IMR-90 (cell line): ENCODE data around the gene FRK. TPM values are rescaled to one million over a fixed set of nuclear protein-coding genes. Genes with fewer than 3 reads are reported as not detected.

Experiments used
- ATAC-seq: fragments of 200-7000 bp; cut with Tn5 transposase; 2 replicates; pipeline ENCODE4 v1.9.1; 2020; ENCODE audit warnings: low read depth, mild to moderate bottlenecking, moderate library complexity
- BruUV-seq: library from RNA; stranded (reverse); fragments of 400-500 nt; replicated peaks from 2 replicates; lab custom pipeline; 2021; lab: Mats Ljungman, UMichigan
- CTCF ChIA-PET: fragments of 300-600 bp; formaldehyde crosslinking; extraction: SDS; loops from one replicate; lab custom pipeline; 2021; ENCODE audit warnings: antibody characterized with exemption; lab: Yijun Ruan, JAX
- POLR2A ChIA-PET: fragments of 300-600 bp; sonication (Branson Sonifier 250); formaldehyde crosslinking; loops from one replicate; lab custom pipeline; 2022; ENCODE audit warnings: antibody characterized with exemption; ENCODE audit not compliant: unreplicated experiment; lab: Charles Lee
- DNase-seq: peaks from one replicate; pipeline ENCODE4 v3.0.0; 2013
- H2AFZ ChIP-seq: replicated peaks from 2 replicates; pipeline ENCODE3; 2013; ENCODE audit warnings: low read length, mild to moderate bottlenecking; ENCODE audit not compliant: poor library complexity
- H2AK5ac ChIP-seq: 2 replicates; pipeline ENCODE4 v1.6.1; 2013; ENCODE audit warnings: low read depth, low read length, inconsistent platforms
- H2AK9ac ChIP-seq: replicated peaks from 2 replicates; pipeline ENCODE3; 2013; ENCODE audit warnings: mild to moderate bottlenecking, low read depth, low read length, moderate library complexity; ENCODE audit not compliant: poor library complexity
- H2BK120ac ChIP-seq: 2 replicates; pipeline ENCODE4 v1.6.1; 2013; ENCODE audit warnings: low read depth, low read length, inconsistent platforms
- H2BK15ac ChIP-seq: 3 replicates; pipeline ENCODE4 v1.6.1; 2013; ENCODE audit warnings: low read depth, low read length, inconsistent platforms
- H2BK20ac ChIP-seq: 2 replicates; pipeline ENCODE4 v1.6.1; 2013; ENCODE audit warnings: low read depth, mild to moderate bottlenecking, inconsistent platforms, low read length, moderate library complexity
- H2BK5ac ChIP-seq: 2 replicates; pipeline ENCODE4 v1.6.1; 2013; ENCODE audit warnings: mild to moderate bottlenecking, low read depth, low read length, inconsistent platforms; ENCODE audit not compliant: poor library complexity, severe bottlenecking
- H3K14ac ChIP-seq: replicated peaks from 2 replicates; pipeline ENCODE4 v1.6.1; 2013; ENCODE audit warnings: low read depth, low read length, inconsistent platforms
- H3K18ac ChIP-seq: 2 replicates; pipeline ENCODE4 v1.6.1; 2013; ENCODE audit warnings: low read depth, low read length, control low read depth
- H3K23ac ChIP-seq: 2 replicates; pipeline ENCODE4 v1.6.1; 2013; ENCODE audit warnings: low read depth, low read length, inconsistent platforms
- H3K27ac ChIP-seq: 2 replicates; pipeline ENCODE4 v1.5.1; 2013; ENCODE audit warnings: mild to moderate bottlenecking, control low read depth, low read length; ENCODE audit not compliant: insufficient read depth
- H3K27me3 ChIP-seq: 2 replicates; pipeline ENCODE4 v1.6.1; 2013; ENCODE audit warnings: low read length; ENCODE audit not compliant: control insufficient read depth, insufficient read depth
- H3K36me3 ChIP-seq: 2 replicates; pipeline ENCODE4 v1.6.1; 2013; ENCODE audit warnings: low read length, mixed read lengths; ENCODE audit not compliant: control insufficient read depth, insufficient read depth
- H3K4ac ChIP-seq: 2 replicates; pipeline ENCODE4 v1.6.1; 2013; ENCODE audit warnings: low read depth, low read length, inconsistent platforms
- H3K4me1 ChIP-seq: 2 replicates; pipeline ENCODE4 v1.6.1; 2013; ENCODE audit warnings: low read length, mixed read lengths; ENCODE audit not compliant: control insufficient read depth, insufficient read depth
- H3K4me2 ChIP-seq: 2 replicates; pipeline ENCODE4 v1.6.1; 2013; ENCODE audit warnings: low read depth, mild to moderate bottlenecking, control low read depth, low read length, moderate library complexity
- H3K4me3 ChIP-seq: 2 replicates; pipeline ENCODE4 v1.5.1; 2013; ENCODE audit warnings: low read depth, mild to moderate bottlenecking, control low read depth, low read length, moderate library complexity; ENCODE audit not compliant: insufficient read depth
- H3K56ac ChIP-seq: 2 replicates; pipeline ENCODE4 v1.6.1; 2013; ENCODE audit warnings: low read length, inconsistent platforms; ENCODE audit not compliant: insufficient read depth; ENCODE audit errors: extremely low read depth
- H3K79me1 ChIP-seq, 2 experiments: 2 replicates each; pipeline ENCODE4 v1.6.1; 2013; ENCODE audit warnings: low read length in 2 of 2, inconsistent platforms in 1 of 2, low read depth in 1 of 2
- H3K9ac ChIP-seq: 2 replicates; pipeline ENCODE4 v1.6.1; 2013; ENCODE audit warnings: low read depth, low read length, control low read depth
- H3K9me1 ChIP-seq: 2 replicates; pipeline ENCODE4 v1.6.1; 2013; ENCODE audit warnings: low read length, inconsistent platforms; ENCODE audit not compliant: insufficient read depth
- H3K9me3 ChIP-seq: 2 replicates; pipeline ENCODE4 v1.6.1; 2013; ENCODE audit warnings: low read length; ENCODE audit not compliant: control insufficient read depth, insufficient read depth
- H4K20me1 ChIP-seq: 2 replicates; pipeline ENCODE4 v1.6.1; 2013; ENCODE audit warnings: low read length, inconsistent platforms; ENCODE audit not compliant: insufficient read depth
- H4K5ac ChIP-seq: 2 replicates; pipeline ENCODE4 v1.6.1; 2013; ENCODE audit warnings: mild to moderate bottlenecking, low read depth, low read length, control low read depth
- H4K8ac ChIP-seq, 2 experiments: 2 replicates each; pipeline ENCODE4 v1.6.1; 2013; ENCODE audit warnings: low read depth in 2 of 2, low read length in 2 of 2, control low read depth in 1 of 2, inconsistent platforms in 1 of 2
- H4K91ac ChIP-seq: 2 replicates; pipeline ENCODE4 v1.6.1; 2013; ENCODE audit warnings: low read depth, low read length, inconsistent platforms; ENCODE audit not compliant: insufficient read depth
- CHD1 ChIP-seq: IDR thresholded peaks from 2 replicates; pipeline ENCODE4 v1.6.1; 2012; ENCODE audit warnings: low read depth, low read length, improper control_type of control experiment
- FOS ChIP-seq: fragments of 150-350 bp; IDR thresholded peaks from 2 replicates; pipeline ENCODE4 v1.6.1; 2016; ENCODE audit warnings: low read depth, low read length
- MAZ ChIP-seq: IDR thresholded peaks from 2 replicates; pipeline ENCODE4 v1.6.1; 2012; ENCODE audit warnings: low read depth, mild to moderate bottlenecking, low read length, improper control_type of control experiment, moderate library complexity, borderline replicate concordance
- POLR2A ChIP-seq: IDR thresholded peaks from 2 replicates; pipeline ENCODE4 v1.6.1; 2012; ENCODE audit warnings: mild to moderate bottlenecking, low read depth, low read length
- RAD21 ChIP-seq: IDR thresholded peaks from 2 replicates; pipeline ENCODE4 v1.6.1; 2012; ENCODE audit warnings: low read length, improper control_type of control experiment
- RCOR1 ChIP-seq: IDR thresholded peaks from 2 replicates; pipeline ENCODE4 v1.6.1; 2012; ENCODE audit warnings: mild to moderate bottlenecking, low read length, improper control_type of control experiment; ENCODE audit not compliant: insufficient replicate concordance
- RFX5 ChIP-seq: IDR thresholded peaks from 2 replicates; pipeline ENCODE4 v1.8.0; 2012; ENCODE audit warnings: low read depth, mild to moderate bottlenecking, low read length, moderate library complexity
- WGBS, 2 experiments: methylation state at CpG; one replicate each; pipeline versions ENCODE4 v1.1.5 to v1.1.7; 2013; ENCODE audit warnings: missing lambda C conversion rate in 2 of 2; ENCODE audit not compliant: insufficient read length in 1 of 2; ENCODE audit errors: extremely low coverage in 2 of 2; 5-methylcytosine and 5-hydroxymethylcytosine counted together
- dilution Hi-C: fragments of 300-500 bp; cut with HindIII; formaldehyde crosslinking; loops from one replicate; pipeline ENCODE4 v1.14.3; 2018; ENCODE audit warnings: low sequenced_read_pairs; ENCODE audit not compliant: unreplicated experiment
- in situ Hi-C: fragments of 300-500 bp; cut with MboI; formaldehyde crosslinking; loops from 3 replicates; pipeline ENCODE4 v1.14.3; 2019; ENCODE audit warnings: low sequenced_read_pairs, inconsistent platforms, mixed read lengths
- intact Hi-C: fragments of 100-400 bp; cut with micrococcal nuclease; formaldehyde crosslinking; loops from 2 replicates; pipeline ENCODE4 v1.10.0; 2022
- polyA plus RNA-seq, 3 experiments: library from polyadenylated mRNA; depleted of rRNA; stranded (reverse); fragments of >200 nt; gene quantifications; 2 replicates each; pipeline ENCODE4 v1.2.3, GENCODE V29; 2012; ENCODE audit warnings: low replicate concordance in 1 of 3
- total RNA-seq: library from RNA; depleted of rRNA; stranded (reverse); fragments of >200 nt; gene quantifications from 2 replicates; pipeline ENCODE4 v1.2.3, GENCODE V29; 2012

The FRK gene
- total and polyA plus RNA-seq, 2 of the 4 experiments (the other 2 are of a cell fraction): under 0.01 to 0.02 TPM

DNA sequence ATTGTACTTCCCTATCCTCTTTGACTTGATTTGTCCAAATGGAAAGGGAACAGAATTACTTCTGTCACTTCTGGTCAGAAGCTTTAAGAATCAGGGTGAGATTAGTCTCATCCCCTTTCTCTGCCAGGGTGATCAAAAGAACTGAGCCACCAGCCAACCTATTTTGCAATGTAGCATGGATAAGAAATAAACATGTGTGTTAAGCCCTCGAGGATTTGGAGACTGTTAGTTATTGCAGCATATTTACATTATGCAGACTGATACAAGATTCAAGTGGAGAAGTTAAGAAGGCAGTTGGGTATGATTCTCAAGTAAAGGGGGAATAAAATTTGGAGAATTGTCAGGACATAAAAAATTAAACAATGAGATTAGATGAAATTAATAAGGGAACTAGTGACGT, 106.0 kb downstream of the FRK start:
- Histone ChIP-seq H4K91ac (no peak overlapping the region), H2BK15ac (no peak overlapping the region), H3K9ac (no peak overlapping the region), H2BK120ac (no peak overlapping the region), H3K27ac (no peak overlapping the region), H3K4ac (no peak overlapping the region), H4K5ac (no peak overlapping the region), H3K36me3 (no peaks in the 10 kb centered on the region), H3K56ac (no peak overlapping the region), H3K79me1 (no peaks in the 10 kb centered on the region), H3K4me2 (no peak overlapping the region), H3K9me3 (no peaks in the 10 kb centered on the region), H3K23ac (no peak overlapping the region), H2BK20ac (no peak overlapping the region), H3K27me3 (no peaks in the 10 kb centered on the region), H4K20me1 (no peaks in the 10 kb centered on the region), H2BK5ac (no peak overlapping the region), H2AK9ac (no peak overlapping the region), H3K4me3 (no peak overlapping the region), H4K8ac (no peak overlapping the region), H3K14ac (no peak overlapping the region), H3K18ac (no peak overlapping the region), H2AK5ac (no peak overlapping the region), H2AFZ (no peak overlapping the region), H3K4me1 (no peaks in the 10 kb centered on the region), H3K9me1 (no peaks in the 10 kb centered on the region)
- ATAC-seq (no peak), DNase-seq (no peak)
- BruUV-seq: no TSS peak
- TF ChIP-seq MAZ (no peak), CHD1 (no peak), RAD21 (no peak), FOS (no peak), RCOR1 (no peak), POLR2A (no peak), RFX5 (no peak)
- dilution Hi-C loops: no loop called here
- 60% methylated on average over 1 of the region's 2 CpGs; no CpG with 5 or more reads in 1 of the 2 experiments for WGBS, 2 experiments
- POLR2A ChIA-PET: no interaction called here
- in situ Hi-C loops: no loop called here
- intact Hi-C loops: no loop called here
- CTCF ChIA-PET: interaction anchor here (1.6 kb wide), 1 partner anchor 8 kb away, joined by 3 read pairs; no protein-coding TSS in a partner anchor
